Neutrophil (primary cell): ENCODE results near the gene SEC24B.
"Not testable (repeated sequence)": the region's sequence is repeated elsewhere in the genome, so short reads cannot be mapped to it uniquely, and the experiment has no call there.

ENCODE experiments used
- H3K27ac ChIP-seq: fragments of 200-600 bp; sonication (generic); 2 replicates; pipeline ENCODE4 v1.5.1; 2016; ENCODE audit warnings: mild to moderate bottlenecking, moderate library complexity
- H3K27me3 ChIP-seq: fragments of 200-600 bp; sonication (generic); 2 replicates; pipeline ENCODE4 v1.6.0; 2016; ENCODE audit warnings: mild to moderate bottlenecking
- H3K36me3 ChIP-seq: fragments of 200-600 bp; sonication (generic); 2 replicates; pipeline ENCODE4 v1.5.1; 2017
- H3K4me1 ChIP-seq, 2 experiments: fragments of 200-600 bp in 1 of 2; sonication (generic) in 1 of 2; 1 replicate in 1 of 2; 2 replicates in 1 of 2; pipeline versions ENCODE4 v1.5.1 to v1.6.1; 2013 to 2016; ENCODE audit warnings: low read depth in 1 of 2, low read length in 1 of 2, mild to moderate bottlenecking in 1 of 2, moderate library complexity in 1 of 2; ENCODE audit not compliant: control insufficient read depth in 1 of 2, insufficient read depth in 1 of 2
- H3K4me3 ChIP-seq, 2 experiments: fragments of 200-600 bp in 1 of 2; sonication (generic) in 1 of 2; 1 replicate in 1 of 2; 2 replicates in 1 of 2; pipeline ENCODE4 v1.5.1; 2013 to 2016; ENCODE audit warnings: low read depth in 1 of 2, low read length in 1 of 2, mild to moderate bottlenecking in 1 of 2, moderate library complexity in 1 of 2
- H3K9me3 ChIP-seq: fragments of 200-600 bp; sonication (generic); 2 replicates; pipeline ENCODE4 v1.5.1; 2016
- TF ChIP-seq, protein P1 (sequence below): fragments of 200-600 bp; sonication (generic); IDR thresholded peaks from 2 replicates; pipeline ENCODE4 v1.5.1; 2016; ENCODE audit warnings: antibody characterized with exemption

The SEC24B gene

DNA sequence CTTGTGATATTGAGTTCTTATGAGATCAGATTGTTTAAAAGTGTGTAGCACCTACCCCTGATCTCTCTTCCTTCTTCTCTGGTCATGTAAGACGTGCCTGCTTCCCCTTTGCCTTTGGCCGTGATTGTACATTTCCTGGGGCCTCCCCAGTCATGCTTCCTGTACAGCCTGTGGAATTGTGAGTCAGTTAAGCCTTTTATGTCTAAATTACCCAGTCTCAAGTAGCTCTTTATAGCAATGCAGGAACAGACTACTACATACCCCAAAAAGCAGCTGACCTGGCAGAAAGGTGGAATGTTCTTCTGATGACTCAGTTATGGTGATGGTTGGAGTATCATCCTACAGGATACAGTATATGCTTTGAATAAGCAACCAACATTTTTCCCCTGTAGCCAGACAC, 115.0 kb downstream of the SEC24B start:
- TF ChIP-seq, protein P1, sequence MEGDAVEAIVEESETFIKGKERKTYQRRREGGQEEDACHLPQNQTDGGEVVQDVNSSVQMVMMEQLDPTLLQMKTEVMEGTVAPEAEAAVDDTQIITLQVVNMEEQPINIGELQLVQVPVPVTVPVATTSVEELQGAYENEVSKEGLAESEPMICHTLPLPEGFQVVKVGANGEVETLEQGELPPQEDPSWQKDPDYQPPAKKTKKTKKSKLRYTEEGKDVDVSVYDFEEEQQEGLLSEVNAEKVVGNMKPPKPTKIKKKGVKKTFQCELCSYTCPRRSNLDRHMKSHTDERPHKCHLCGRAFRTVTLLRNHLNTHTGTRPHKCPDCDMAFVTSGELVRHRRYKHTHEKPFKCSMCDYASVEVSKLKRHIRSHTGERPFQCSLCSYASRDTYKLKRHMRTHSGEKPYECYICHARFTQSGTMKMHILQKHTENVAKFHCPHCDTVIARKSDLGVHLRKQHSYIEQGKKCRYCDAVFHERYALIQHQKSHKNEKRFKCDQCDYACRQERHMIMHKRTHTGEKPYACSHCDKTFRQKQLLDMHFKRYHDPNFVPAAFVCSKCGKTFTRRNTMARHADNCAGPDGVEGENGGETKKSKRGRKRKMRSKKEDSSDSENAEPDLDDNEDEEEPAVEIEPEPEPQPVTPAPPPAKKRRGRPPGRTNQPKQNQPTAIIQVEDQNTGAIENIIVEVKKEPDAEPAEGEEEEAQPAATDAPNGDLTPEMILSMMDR, result no peak
- peaks cover 20% of the 10 kb centered on the region for H3K36me3 ChIP-seq
- H3K27ac ChIP-seq, result no peak overlapping the region
- no peaks in the 10 kb centered on the region for H3K27me3 ChIP-seq
- H3K4me3 ChIP-seq, result no peak overlapping the region
- peaks cover 0 to 4% of the 10 kb centered on the region in 2 experiments for H3K4me1 ChIP-seq
- no peaks in the 10 kb centered on the region for H3K9me3 ChIP-seq

DNA sequence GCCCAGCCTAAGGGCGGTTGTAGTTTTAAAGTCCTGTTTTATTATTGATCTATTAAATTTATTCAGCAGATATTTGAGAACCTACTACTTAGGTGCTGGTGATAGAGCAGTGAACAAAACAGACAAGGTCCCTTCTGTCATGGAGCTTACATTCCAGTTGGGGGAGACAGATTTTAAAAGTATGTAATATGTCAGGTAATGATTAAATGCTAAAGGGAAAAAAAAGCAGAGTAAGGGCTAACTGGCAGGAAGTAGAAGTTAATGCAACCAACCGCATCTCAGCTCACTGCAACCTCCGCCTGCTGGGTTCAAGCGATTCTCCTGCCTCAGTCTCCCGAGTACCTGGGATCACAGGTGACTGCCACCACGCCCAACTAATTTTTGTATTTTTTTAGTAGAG, 118.6 kb downstream of the SEC24B start:
- no peak overlapping the region for H3K4me3 ChIP-seq
- peaks cover 0 to 4% of the 10 kb centered on the region in 2 experiments for H3K4me1 ChIP-seq
- H3K27me3 ChIP-seq, result peaks cover 2% of the 10 kb centered on the region
- TF ChIP-seq, protein P1, result no peak
- no peaks in the 10 kb centered on the region for H3K9me3 ChIP-seq
- H3K36me3 ChIP-seq, result no peaks in the 10 kb centered on the region
- H3K27ac ChIP-seq, result no peak overlapping the region

DNA sequence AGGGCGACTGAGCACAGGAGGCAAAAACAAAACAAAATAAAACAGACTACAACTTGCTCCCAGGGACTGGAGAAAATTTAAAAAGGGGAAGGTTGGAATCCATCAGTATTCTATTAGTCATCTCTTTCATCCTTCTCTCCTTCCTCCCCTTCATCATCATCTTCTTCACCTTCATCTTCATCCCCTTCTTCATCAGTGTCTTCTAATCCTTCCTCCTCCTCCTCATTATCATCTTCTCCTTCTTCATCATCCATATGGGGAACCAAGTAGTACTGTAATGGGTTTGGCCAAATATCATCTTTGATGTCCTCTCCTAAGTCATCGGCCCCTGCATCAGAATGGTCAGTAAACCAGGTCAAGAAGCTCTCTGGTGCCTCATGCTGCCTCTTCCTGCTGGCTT, 119.5 kb downstream of the SEC24B start:
- Histone ChIP-seq H3K27me3 (peaks cover 11% of the 10 kb centered on the region), H3K9me3 (no peaks in the 10 kb centered on the region), H3K4me3 (no peak overlapping the region), H3K4me1 (peaks cover 0 to 4% of the 10 kb centered on the region in 2 experiments), H3K36me3 (no peaks in the 10 kb centered on the region), H3K27ac (no peak overlapping the region)
- TF ChIP-seq, protein P1, result no peak

DNA sequence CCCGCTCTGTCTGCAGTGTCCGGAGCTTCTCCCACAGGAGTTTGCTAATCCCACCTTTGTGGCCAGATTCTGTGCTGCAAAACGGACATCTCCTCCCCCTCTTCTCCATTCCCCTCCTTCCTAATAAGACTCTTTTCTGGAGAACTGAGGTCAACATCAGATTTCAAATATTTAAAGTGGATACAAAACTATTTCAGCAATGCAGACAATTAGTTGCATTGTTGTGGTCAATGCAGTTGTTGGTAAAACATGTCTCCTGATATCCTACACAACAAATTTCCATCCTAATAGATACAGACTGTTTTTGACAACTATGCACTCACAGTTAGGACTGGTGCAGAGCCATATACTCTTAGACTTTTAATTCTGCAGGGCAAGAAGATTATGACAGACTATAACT, 121.4 kb downstream of the SEC24B start:
- TF ChIP-seq, protein P1, result no peak

DNA sequence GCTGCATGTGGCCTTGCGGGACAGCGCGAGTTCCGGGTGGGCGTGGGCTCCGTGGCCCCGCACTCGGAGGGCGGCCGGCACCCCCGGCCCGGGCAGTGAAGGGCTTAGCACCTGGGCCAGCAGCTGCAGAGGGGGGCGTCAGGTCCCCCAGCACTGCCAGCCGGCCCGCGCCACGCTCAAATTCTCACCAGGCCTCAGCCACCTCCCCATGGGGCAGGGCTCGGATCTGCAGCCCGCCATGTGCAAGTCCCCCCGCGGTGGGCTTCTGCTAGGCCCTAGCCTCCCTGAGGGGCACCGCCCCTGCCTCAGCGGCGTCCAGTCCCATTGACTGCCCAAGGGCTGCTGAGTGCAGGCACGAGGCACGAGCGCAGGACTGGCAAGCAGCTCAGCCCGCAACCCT, 123.8 kb downstream of the SEC24B start:
- H3K27ac ChIP-seq, result no peak overlapping the region

More for the DNA sequence above, 121.4 kb downstream of the SEC24B start:
- Histone ChIP-seq H3K4me1 (peaks cover 4 to 5% of the 10 kb centered on the region in 2 experiments), H3K36me3 (no peaks in the 10 kb centered on the region), H3K27me3 (peaks cover 29% of the 10 kb centered on the region), H3K9me3 (no peaks in the 10 kb centered on the region), H3K4me3 (no peak overlapping the region), H3K27ac (no peak overlapping the region)

DNA sequence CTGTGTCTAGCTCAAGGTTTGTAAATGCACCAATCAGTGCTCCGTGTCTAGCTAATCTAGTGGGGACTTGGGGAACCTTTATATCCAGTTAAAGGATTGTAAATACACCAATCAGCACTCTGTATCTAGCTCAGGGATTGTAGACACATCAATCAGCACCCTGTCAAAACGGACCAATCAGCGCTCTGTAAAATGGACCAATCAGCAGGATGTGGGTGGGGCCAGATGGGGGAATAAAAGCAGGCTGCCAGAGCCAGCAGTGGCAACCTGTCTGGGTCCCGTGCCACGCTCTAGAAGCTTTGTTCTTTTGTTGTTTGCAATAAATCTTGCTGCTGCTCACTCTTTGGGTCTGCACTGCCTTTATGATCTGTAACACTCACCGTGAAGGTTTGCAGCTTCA, 124.5 kb downstream of the SEC24B start:
- not testable (repeated sequence) for H3K9me3 ChIP-seq, H3K36me3 ChIP-seq, H3K27ac ChIP-seq, H3K4me3 ChIP-seq
- peaks cover 61% of the 10 kb centered on the region for H3K27me3 ChIP-seq
- peaks cover 16 to 20% of the 10 kb centered on the region in 2 experiments for H3K4me1 ChIP-seq

More for the DNA sequence above, 123.8 kb downstream of the SEC24B start:
- TF ChIP-seq, protein P1, result no peak
- Histone ChIP-seq H3K27me3 (peaks cover 54% of the 10 kb centered on the region), H3K4me1 (peaks cover 16 to 20% of the 10 kb centered on the region in 2 experiments), H3K9me3 (no peaks in the 10 kb centered on the region), H3K36me3 (no peaks in the 10 kb centered on the region), H3K4me3 (no peak overlapping the region)
